DMS114 treated with DMSO at 0.1 percent for 48 hours (cell line): ENCODE results near the gene NMRAL1.

Experiments used
- DNase-seq: peaks from one replicate; lab custom pipeline; 2025; ENCODE audit not compliant: unreplicated experiment; lab: John Stamatoyannopoulos, UW

The NMRAL1 gene

DNA sequence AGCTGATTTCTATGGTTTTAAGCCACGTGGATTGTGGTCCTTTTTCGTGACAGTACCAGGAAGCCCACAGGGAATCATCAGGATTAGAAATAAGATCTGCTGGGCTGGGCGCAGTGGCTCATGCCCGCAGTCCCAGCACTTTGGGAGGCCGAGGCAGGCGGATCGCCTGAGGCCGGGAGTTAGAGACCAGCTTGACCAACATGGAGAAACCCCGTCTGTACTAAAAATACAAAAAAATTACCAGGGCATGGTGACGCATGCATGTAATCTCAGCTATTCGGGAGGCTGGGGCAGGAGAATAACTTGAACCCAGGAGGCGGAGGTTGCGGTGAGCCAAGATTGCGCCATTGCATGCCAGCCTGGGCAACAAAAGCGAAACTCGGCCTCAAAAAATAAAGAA lies 6.5 kb downstream of the NMRAL1 start:
- no peak for DNase-seq

DNA sequence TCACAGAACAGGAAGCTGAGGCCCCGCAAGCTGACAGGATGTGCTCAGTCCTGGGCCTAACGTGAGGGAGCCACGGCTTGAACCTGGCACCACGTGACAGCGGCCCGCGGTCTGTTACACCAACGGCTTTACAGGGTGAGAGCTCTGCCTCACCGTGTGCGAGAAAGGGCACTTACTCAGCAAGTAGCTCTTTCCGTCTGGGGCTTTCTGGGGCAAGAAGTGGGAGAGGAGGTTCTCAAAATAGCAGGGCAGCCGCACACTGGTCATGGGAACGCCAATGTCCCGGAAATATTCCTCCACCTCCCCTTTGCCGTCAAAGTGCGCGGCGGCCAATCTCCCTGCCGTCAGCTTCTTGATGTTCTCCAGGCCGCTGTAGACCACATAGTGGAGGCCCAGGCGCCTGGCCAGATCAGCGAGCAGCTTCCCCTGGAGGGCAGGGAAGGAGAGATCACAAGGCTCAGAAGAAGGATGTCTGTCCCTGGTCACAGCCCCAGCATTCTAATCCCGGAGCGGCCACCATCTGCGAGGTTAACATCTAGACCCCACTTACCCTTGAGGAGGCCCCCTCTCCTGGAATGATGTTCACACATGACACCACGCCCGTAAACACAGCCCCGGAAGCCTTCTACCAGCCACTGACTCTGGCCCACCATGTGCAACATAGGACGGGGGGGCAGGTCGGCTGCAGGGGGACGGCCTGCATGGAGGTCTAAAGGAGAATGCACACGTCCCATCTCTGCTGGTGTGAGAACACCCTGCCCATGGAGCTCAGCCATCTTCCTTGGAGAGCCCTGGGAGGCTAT lies 8.2 kb downstream of the NMRAL1 start:
- DNase-seq, result no peak

DNA sequence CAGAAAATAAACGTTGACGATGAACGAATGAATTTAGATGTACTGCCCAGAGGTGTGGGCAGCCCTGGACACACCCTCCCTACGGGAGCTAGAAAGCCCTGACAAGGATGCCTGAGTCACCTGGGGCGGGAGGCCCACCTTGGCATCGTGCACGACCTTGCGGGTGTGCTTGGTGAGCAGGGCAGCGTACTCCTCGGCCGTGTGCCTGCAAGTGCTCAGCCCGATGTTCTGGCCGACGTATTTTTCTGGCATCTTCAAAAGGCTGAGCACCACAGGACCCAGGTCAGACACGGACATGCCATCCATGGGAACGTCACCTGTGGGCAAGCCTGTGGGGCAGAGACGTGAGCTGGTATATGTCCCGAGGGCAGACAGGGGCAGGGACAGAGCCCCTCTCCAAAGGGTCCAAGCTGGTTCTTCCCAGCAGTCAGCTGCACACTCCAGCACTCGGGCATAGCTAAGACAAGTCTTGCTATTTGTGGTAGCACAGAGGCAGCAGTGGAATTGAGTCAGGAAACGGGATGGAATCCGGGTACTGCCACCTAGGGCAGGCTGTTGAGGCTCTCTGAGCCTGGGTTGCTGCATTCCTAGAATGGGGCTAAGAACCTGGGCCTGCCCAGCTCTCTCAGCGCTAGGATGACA lies 10.8 kb downstream of the NMRAL1 start:
- DNase-seq, result no peak

DNA sequence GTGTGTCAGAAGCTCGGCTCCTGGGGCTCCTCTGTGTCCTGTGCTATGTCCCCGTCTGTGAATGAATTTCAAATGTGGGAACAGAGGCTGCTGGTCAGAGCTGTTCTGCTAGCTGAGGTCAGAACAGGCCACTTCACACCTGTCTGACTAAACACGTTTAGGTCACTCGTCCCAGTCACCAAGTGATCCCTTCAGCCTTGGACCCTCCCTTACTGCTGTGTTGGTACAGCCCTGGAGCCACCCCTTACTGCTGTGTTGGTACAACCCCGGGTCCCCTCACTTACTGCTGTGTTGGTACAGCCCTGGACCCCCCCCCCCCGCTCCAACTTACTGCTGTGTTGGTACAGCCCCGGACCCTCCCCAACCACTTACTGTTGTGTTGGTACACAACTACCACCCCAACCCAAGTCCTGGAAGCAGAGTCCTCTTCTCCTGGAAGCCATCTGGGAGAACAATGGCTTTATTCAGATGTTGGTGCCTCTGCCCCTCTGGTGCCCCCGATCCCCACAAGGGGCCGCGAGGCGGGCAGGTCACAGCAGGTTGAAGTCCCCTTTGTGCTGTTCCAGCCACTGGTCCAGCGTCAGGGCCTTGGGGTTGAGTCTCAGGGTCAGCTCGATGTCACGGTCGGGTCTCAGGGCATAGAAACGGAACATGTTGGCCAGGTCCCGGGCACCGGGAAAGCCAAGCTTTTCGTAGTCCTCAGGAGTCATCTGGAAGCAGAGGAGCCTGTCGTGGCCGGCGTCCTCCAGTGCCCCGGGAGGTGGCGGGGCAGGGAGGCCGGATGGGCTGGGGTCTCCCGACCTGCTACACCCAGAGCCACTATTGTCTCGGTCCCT lies 13.0 kb downstream of the NMRAL1 start:
- DNase-seq, result peak; percentile 27

DNA sequence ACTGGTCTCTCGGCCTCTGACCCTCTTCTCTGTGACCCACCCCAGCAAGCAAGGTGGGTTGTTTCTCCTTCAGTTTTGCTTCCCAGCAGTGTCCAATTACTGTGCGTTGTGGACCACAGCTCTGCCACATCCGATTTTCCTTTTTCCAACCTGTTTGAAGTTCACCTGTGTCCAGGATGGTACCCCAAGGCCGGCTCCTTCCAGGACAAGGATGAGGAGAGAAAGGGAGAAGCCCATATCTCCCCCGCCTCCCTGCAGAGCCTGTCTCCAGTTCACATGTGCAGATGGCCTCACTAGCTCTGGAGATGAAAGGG lies 13.5 kb downstream of the NMRAL1 start:
- no peak for DNase-seq

DNA sequence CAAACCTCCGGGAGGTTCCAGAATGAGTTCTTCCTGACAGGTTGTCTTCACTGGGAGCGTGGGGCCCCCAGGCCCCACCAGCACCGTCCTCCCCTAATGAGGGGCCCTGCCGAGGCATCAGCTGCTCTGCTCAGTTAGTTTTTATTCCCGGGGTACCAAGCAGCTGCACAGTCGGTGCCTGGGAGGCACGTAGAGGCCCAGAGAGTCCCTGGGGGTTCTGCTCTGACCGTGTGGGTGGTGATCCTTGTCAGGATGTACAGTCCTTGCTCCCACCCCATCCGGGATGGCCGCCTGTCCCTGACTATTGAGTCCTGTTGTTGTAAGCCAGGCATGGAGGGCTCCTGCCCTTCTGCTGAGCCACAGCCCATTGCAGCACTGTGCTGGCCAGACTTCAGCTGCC lies 18.5 kb downstream of the NMRAL1 start:
- DNase-seq, result no peak

DNA sequence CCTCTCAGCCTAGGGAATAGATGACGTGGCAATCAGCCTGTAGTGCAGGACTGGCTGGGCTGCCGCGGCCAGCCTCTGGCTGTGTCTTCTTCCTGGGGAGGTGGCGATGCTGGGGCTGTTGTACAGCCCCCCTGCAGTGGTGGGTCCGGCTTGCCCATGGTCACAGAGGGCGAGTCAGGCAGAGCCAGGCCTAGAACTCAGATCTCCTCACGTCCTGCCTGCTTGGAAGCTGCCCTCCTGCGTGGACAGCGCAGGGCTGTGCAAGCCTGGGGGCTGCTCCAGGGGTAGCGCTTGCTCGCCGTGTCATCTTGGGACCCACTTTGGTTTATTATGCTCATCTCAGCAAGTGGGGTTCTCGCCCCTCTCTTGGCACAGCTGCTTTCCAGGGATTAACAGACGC lies 19.3 kb downstream of the NMRAL1 start:
- DNase-seq, result no peak

DNA sequence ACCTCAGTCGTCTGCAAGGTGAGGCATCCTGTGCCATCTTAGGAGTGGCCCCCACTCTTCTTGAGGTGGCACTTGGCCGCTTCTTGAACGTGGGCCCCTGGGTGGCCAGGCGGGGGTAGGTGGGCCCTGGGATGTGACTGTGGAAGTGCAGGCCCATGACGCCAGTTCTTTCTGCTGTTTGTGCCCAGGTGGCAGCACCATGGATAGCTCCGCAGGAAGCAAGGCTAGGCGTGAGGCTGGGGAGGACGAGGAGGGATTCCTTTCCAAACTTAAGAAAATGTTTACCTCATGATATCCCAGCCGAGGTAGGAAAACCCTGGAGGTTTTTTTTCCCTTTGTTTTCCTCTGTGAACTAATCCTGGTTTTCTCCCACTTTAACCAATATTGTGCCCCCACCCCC lies 19.8 kb downstream of the NMRAL1 start:
- DNase-seq, result no peak

DNA sequence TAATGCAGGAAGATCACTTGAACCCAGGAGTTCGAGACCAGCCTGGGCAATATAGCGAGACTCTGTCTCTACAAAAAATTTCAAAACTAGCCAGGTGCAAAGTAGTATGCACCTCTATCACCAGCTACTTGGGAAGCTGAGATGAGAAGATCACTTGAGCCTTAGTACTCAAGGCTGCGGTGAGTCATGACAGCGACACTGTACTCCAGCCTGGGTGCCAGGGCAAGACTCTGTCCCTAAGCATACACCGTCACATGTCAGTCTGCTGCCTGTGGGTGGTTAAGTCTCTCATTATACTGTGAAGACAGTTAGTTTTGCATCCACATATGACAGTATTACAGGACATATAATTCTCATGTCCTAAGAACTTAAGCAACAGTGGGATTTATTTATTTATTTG lies 21.8 kb downstream of the NMRAL1 start:
- DNase-seq, result no peak

DNA sequence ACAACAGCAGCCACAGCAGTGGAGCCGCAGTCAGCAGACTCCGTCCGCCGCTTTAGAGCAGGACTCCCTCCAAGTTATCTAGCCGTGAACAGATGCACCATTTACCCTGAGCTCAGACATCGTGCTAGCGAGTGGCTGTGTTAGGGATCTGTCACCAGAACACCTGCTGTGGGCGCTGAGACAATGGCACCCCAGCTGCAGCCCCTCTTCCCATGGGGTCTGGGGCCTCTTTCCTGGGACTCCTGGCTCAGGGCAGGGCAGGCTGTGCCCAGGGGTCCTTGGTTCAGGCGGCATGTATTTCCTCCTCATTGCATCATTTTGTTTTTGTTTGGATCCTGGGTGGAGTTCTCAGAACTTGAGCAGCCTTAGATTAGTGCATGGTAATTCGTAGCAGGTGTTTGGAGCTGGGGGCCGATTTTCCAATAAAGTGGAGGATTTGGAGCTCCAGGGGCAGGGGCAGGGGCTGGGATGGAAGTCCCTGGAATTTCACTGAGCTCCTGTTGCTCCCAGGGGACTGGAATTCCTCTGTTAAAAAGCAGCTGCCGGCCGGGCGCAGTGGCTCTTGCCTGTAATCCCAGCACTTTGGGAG lies 23.4 kb downstream of the NMRAL1 start:
- DNase-seq, result no peak

DNA sequence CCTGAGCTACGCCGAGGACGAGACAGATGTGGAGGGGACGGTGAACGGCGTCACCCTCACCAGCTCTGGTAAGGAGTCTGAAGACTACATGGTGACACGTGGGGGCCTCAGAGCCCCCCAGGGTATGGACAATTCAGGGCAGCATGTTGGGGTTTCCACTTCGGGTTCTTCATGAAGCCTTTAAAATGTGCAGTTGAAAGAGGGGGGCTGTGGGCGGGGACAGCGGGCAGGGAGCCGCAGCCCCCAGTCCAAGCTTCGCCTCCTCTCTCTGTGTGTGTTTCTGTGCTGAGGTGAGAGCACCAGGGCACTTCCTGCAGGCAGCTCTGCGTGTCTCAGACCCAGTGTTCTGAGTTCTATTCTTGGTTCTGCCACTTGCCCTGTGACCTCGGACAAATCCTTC lies 24.0 kb downstream of the NMRAL1 start:
- DNase-seq, result no peak

DNA sequence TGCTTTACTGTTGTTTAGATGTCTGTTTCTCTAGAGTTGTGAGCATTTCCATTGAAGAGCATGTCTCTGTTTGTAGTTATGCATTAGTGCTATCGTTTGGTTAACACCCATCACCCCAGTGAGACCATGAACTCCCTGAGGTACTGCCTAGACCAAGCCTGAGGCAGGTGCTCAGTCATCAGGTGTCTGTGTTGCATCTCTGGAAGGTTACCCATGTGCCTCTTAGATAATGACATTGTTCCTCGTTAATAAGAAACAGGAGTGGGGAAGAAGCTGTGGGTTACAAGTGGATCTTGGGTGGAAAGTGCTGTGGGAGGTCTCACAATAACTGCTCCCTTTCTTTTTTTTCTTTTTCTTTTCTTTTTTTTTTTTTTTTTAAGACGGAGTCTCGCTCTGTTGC lies 30.4 kb downstream of the NMRAL1 start:
- DNase-seq, result no peak

DNA sequence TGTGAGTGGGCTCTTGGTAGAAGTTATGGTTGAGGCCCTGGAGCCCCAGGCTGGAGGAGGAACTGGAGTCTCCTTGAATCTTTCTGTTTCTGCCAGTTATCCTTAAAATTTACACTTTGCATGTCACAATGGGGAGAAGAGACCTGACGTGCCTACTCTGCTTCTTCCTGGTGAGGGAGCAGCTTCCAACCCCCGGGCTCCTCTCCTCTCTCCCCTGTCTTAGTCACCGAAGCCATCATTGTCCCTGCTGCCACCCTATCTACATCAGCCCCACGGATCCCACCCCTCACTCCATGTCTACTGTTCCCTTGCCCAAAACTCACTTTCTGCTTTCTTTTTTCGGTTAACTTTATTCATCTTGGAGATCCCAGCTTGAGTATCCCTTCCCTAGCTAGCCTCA lies 31.2 kb downstream of the NMRAL1 start:
- no peak for DNase-seq

DNA sequence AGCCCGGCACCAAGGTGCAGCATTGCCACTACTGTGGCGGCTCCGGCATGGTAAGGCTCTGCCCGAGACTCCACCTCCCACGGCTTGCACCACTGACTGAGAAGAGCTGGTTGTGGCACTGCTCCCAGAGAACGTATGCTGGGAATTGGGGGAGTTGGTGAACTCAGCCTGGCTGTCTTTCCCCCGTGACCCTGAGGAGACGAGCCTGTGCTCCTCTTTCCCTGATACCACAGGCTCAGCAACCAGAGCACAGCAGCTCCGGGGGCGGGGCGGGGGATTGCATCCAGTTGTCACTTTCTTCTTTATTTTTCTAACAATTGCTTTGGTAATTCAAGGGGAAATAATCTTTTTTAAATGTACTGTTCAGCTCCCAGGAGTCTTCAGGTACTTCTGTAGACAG lies 32.1 kb downstream of the NMRAL1 start:
- DNase-seq, result no peak

DNA sequence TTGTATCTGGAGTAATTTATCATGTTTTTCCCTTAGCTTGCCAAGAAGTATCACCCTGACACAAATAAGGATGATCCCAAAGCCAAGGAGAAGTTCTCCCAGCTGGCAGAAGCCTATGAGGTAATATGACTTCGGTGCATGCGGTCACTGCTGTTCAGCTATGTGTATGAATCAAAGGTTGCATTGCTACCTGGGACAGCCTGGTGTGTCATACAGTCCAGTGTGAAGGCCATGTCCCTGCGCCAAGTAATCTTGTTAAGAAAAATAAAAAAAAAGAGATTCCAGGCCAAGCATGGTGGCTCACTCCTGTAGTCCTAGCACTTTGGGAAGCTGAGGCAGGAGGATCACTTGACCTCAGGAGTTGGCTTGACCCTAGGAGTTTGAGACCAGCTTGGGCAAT lies 37.1 kb downstream of the NMRAL1 start:
- DNase-seq, result no peak

DNA sequence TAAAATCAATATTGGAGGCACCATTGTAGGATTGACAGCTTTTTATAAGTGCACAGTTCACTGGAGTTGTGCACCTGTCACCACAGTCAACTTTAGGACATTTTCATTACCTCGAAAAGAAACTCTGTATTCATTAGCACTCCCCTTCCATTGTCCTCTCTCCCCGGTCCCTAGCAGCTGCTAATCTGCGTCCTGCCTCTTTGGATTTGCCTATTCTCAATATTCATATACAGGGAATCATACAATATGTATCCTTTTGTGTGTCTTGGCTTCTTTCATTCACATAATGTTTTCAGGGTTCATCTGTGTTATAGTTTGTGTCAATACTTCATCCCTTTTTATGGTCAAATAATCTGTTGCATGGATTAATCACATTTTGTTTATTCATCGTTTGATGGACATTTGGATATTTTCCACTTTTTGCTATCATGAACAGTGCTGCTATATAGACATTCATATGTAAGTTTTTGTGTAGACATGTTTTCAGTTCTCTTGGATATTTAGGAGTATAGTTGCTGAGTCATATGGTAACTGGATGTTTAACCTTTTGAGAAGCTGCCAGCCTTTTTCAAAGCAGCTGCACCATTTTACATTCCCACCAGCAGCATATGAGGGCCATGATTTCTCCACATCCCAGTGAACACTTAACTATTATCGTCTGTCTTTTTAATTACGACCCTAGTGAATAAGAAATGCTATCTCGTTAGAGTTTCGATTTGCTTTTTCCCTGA lies 38.9 kb downstream of the NMRAL1 start:
- DNase-seq, result no peak

DNA sequence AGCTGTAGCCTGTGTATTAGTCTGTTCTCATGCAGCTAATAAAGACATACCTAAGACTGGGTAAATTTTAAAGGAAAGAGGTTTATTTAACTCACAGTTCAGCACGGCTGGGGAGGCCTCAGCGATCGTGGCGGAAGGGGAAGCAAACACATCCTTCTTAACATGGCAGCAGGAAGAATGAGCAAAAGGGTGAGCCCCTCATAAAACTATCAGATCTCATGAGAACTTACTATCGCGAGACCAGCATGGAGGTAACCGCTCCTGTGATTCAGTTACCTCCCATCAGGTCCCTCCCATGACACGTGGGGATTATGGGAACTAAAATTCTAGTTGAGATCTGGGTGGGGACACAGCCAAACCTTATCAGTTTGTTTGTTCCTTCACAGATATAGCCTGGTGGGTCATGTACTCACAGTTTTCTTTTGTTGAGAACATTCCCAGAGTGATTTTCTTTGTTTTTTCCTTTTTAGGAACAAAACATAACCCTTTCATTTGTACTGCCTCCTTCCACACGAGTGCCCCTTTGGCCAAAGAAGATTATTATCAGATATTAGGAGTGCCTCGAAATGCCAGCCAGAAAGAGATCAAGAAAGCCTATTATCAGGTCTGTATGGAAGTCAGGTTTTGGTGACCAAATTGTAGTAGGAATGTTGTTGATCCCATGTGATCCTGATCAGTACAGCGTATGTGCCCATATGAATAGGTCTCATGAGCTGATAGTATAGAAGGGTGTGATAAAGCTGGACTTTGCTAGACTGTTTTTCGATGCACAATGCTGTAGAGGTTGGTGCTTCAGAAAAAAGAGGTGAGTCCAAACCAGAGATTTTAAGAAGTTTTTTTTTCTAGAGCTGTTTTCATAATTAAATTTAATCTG lies 40.3 kb downstream of the NMRAL1 start:
- DNase-seq, result no peak

DNA sequence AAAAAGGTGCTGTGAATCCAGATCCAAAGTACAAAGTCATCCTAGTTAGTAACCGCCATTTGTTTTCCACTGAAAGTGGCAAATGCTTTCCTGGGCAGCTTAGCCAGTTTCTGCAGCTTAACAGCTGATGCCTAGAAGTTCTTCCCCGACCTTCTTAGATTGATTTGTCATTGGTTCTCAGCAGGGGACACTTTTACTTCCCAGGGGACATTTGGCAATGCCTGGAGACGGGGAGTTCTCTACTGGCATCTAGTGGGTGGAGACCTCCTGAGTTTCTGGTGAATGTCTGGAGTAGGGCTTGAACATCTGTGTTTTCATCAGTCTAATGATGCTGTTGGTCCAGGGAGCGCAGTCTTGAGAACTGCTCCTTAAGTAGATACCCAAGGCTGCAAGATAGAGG lies 41.2 kb downstream of the NMRAL1 start:
- DNase-seq, result no peak

DNA sequence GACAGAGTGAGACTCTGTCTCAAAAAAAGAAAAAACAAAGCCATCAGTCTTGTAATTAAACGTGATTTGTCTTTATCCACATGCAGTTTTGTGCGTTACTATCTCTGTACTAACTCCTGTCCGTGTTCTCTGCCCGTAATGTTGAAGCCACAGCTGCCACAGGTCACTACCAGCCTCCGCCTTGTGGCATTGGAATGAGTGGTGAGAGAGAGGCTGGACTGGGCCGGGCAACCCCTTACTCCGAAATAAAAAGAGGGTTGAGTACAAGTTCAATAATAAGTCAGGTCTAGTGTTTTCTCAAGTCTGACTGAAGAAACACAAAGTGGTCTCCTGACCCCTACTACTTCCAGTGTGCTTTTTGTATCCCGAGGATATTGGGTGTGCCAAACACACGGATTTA lies 43.4 kb downstream of the NMRAL1 start:
- DNase-seq, result no peak

DNA sequence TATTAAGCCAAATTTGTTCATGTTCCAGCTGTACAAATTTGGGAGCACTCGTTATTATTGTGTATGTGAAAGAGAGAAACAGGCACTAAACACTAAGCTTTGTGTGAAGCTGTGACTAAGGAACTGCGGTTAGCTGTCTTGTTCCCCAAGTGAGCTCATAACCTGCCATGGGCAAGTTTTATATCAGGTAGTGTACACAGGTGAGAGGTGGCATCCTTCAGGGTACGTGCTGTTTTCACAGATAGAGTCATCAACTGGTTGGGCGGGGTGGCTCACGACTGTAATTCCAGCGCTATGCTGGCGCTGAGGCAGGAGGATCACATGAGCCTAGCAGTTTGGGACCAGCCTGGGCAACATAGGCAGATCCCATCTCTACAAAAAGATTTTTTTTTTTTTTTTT lies 45.9 kb downstream of the NMRAL1 start:
- DNase-seq, result no peak
